ENCODE results near the gene YPEL5.
"Not testable (repeated sequence)": the region's sequence is repeated elsewhere in the genome, so short reads cannot be mapped to it uniquely, and the experiment has no call there.

The YPEL5 gene

DNA sequence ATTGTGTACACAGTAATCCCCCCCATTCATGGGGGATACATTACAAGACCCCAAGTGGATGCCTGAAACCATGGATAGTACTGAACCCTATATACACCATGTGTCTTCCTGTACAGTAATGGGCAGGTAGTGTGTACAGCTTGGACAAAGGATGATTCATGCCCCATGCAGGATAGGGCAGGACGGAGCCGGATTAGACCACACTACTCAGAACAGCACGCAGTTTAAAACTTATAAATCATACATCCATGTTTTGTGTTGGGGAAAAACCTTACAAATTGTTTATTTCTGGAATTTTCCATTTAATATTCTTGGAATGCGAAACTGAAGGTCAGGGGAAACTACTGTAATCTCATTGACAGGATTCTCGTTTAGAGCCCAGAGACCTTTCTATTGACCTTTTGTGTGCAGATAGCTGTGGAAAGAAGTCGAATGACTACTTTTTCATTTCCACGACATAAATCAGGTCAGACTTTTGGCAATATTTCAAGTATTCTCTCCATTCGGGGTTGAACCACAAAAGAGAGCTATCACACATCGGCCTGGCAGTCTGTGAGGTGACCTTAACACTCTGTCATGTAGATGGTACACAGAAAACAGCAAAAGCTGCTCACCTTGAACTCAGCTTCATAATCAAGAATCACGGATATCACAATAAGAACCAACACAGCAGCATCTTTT, 9.9 kb upstream of the YPEL5 start:
- DNase-seq (ENCODE audit: low read depth in 2 of 2) = no peak

DNA sequence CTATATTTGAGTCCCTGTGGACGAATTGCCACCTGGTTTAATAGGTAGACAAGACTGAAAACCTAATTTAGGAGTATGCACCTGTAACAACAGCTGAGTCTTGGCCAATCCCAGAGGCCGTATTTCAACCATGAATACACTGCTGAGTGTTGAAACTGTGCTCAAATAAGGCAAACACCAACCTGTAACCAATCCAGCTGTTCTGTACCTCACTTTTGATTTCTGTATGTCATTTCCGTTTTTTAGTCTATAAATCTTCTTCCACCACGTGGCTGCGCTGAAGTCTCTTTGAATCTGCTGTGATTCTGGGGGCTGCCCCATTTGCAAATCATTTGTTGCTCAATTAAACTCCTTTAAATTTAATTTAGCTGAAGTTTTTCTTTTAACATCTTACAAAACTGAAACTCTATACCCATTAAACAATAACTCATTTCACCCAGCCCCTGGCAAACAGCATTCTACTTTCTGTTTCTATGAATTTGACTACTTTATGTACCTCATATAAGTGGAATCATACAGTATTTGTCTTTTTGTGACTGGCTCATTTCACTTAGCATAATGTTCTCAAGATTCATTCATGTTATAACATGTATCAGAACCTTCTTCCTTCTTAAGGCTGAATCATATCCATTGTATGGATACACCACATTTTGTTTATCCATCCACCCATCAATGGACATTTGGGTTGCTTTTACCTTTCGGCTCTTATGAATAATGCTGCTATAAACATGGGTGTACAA, 7.5 kb upstream of the YPEL5 start:
- peak in 1 of 2 experiments; percentile 12 for DNase-seq (ENCODE audit: low read depth in 2 of 2)

DNA sequence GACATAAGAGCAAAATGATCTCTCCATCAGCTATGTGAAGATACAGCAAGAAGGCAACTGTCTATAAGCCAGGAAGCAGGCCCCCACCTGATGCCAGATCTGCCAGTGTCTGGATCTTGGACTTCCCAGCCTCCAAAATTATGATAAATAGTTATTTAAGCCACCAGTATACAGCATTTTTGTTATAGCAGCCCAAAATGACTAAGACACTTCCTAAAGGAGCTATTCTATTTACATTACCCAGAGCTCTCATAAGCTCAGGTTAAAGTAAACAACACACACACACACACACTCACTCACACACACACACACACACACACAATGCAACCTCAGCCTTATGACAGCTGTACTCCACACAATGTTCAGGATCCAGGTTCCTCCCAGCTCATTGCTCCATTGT, 5.7 kb upstream of the YPEL5 start:
- no peak for DNase-seq (ENCODE audit: low read depth in 2 of 2)

DNA sequence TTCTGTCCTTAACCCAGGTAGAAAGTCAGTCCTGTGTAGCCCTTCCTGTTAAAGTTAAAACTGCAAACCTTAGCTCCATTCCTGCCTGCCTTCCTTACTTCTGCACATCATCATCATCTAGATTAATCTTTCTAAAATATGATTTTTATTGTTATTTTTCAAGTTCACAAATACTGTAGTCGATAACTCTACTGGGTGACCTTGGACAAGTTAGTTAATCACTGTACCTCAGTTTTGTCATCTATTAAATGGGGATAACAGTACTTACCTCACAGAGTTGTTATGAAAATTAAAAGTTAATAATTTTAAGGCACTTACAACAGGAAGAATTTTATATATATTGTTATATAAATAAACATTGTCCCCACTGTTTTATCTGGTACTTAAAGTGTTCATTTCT, 2.5 kb upstream of the YPEL5 start:
- DNase-seq (ENCODE audit: low read depth in 2 of 2) = no peak

DNA sequence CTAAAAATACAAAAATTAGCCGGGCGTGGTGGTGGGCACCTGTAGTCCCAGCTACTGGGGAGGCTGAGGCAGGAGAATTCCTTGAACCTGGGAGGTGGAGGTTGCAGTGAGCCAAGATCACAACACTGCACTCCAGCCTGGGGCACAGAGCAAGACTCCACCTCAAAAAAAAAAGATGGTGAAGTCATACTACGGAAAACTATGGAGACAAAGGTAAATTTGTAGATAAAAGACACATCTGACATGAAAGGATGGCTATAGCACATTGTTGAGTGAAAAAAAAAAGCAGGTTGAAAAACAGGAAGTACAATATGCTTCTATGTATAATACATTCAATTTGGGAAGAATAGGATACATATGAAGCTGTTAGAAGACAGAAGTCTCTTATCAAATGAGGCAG, 1.9 kb upstream of the YPEL5 start:
- not testable (repeated sequence) for DNase-seq (ENCODE audit: low read depth in 2 of 2)

DNA sequence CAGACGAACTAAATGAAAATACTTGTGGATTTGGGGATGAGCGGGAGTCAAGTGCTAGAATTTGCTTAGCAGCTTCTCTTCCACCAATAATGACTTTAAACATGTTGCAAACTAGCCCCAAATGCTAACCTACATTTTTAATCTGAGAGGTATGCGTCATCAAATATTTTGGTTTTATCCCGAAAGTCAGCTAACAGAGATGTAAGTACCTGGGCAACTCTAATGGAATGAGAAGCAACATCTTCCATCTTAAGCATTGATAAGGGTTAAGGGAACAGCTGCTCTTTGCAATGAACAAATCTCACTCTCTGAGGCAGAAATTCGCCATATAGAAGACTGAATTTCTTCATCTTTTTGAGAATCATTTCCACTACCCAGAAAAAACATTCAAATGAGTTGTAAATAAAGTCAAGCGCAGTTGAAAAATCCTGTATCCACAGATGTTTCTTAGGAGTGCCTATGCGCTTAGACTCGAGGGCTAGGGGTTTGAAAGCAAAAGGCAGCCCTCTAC, 926 bp upstream of the YPEL5 start:
- DNase-seq (ENCODE audit: low read depth in 2 of 2) = no peak

DNA sequence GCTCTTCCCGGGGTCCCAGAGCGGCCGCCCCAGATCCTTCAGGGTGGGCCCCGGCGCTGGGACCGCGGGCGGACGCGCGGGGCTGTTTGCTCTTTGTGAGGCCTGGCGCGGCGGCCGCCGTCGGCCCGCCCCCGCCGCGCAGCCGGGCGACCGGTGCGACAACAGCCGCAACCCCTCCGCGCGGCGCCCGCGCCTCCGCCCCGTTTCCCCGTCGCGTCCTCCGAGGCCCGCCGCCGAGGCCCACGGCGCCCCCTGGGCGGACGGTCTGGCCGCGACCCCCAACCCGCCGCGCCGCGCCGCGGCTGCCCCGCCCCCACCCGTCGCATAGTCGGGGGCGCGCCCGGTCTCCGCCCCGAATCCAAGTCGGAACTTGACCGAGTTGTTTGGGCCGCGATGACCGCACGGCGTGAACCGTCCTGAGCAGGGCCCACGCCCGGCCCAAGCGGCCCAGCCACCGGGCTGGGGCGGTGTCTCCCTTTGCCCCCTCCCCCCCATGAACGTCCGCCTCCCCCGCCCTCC, 448 bp downstream of the YPEL5 start:
- no peak for DNase-seq (ENCODE audit: low read depth in 2 of 2)

GRCh38 chr2:30147715-30148610, 1.2 kb downstream of the YPEL5 start:
- peak; percentile 50 to 61 for DNase-seq (ENCODE audit: low read depth in 2 of 2)

DNA sequence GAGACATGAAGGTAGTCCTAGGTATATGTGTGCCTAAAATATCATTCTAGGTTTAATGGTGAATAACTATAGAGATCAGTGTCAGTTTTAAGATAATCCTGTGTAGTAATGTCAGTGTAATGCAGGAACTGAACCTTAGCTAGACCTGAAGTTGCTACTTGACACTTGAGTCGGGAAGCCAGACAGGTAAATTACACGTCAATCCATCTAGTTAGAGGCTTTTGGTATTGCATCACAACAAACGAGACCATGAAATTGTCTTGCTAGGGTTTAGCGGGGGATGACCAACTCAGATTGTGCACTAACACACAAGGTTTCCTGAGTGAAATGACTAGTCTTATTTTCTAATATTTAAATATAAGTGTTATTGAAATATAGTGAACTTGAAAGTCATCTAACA, 2.0 kb downstream of the YPEL5 start:
- no peak for DNase-seq (ENCODE audit: low read depth in 2 of 2)

DNA sequence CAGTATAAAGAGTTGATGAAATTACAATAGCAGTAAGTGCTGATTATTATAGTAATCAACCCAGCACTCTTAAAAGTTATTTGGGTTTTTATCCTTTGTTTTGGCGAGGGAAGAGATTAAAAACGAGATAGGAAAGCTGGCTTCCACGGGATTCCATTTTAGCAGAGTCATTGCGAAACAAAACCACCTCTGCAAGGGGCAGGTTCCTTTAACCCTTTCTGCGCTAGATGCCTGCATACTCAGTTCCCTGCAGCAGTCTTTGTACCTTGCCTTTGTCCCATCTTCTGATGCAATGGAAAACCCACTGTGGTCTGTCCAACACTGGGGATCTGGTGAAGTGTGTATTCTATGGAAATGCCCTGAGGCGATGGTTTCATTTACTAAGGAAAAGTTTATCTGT, 2.7 kb downstream of the YPEL5 start:
- peak in 1 of 2 experiments; percentile 23 for DNase-seq (ENCODE audit: low read depth in 2 of 2)

- DNase-seq (ENCODE audit: low read depth in 2 of 2) = no peak
Observed at GRCh38 chr2:30149976-30150375, 3.2 kb downstream of the YPEL5 start.

GRCh38 chr2:30150786-30151185, 4.0 kb downstream of the YPEL5 start:
- DNase-seq (ENCODE audit: low read depth in 2 of 2) = no peak

DNA sequence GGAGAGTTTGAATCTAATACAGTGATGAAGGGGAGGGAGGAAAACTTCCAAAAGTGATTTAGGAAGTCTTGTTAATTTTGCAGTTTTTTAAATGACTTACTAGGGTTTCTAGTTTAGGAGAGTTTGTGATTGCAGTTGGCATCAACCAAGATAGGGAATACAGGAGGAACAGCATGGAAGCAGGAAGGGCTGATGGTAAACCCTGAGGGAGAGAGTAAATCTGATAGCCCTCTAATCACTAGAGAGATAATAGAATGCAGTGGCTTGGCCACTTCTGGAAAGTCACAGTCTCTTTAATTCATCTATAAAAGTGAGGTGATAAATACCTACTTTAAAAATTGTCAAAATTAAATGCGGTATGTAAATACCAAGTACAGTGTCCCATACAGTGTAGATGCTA, 5.6 kb downstream of the YPEL5 start:
- no peak for DNase-seq (ENCODE audit: low read depth in 2 of 2)

DNA sequence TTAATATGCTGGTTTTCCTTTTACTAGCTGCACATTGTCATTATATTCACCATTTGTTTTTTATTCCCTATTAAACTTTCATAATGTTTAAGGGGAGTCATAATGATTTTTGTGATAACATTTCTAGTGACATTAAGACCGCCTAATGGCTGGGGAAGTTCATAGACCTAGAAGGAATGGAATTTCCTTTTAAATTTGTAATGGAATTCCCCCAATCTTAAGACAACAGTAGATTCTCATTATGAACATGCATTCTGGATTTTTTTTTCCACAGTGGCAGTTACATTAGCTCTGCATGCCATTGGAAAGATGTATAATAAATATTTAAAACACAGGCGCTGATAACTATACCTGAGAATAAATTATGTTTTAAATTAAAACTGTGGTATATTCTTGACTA, 8.4 kb downstream of the YPEL5 start:
- DNase-seq (ENCODE audit: low read depth in 2 of 2) = no peak

- DNase-seq (ENCODE audit: low read depth in 2 of 2) = no peak
Observed at GRCh38 chr2:30155889-30156658, 9.3 kb downstream of the YPEL5 start.

DNA sequence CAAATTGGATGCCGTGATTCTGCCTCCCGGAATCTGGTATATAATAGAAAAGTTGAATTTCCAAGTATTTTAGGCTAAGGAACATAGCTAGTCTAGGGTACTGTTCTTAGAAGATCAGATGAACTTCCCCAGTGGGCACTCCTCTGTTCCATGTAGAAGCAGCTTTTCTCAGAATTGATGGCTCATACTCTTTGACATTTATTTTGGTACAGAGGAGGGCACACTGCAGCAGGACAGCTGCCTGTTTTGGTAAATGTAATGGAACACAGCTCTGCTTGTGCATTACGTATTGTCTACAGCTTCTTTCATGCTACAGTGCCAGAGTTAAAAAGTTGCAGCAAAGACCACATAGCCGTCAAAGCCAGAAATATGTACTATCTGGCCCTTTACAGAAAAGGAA, 10.8 kb downstream of the YPEL5 start:
- no peak for DNase-seq (ENCODE audit: low read depth in 2 of 2)

- DNase-seq (ENCODE audit: low read depth in 2 of 2) = no peak
Observed at GRCh38 chr2:30159766-30160165, 13.0 kb downstream of the YPEL5 start.

DNA sequence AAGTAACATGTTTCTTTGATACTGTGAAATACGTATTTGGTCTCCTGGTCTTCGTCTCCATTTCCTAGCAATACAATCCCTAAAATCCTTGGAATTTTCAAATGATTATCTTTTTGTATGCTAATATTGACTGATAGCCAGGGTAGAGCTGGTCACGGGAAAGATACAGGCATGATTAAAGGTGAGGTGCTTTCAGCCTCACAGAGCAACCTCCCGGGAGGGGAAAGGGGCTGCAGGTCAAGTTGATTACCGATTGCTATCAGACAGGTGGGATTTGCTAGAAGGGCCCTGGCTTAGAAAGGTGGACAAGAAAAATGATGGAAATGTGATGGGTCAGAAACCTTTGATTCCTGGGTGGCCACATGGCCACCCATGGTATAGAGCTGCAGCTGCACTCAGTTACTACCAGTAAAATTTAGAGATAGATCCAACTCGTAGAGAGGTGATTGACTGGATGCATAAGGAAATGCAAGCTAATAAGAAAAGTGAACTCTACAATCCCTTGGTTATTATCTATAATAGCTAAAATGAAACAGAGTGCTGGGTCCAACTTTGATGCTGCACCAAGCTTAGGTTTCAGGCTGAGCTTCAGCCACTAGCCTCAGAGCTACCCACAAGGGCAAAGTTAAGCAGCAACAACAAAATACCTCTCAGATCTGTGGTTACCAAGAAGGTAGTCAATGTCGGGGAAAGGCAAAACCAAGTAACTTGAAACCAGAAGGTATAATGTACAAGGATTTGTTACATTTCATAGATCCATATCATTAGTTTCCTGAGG, 15.3 kb downstream of the YPEL5 start:
- DNase-seq (ENCODE audit: low read depth in 2 of 2) = no peak

- DNase-seq (ENCODE audit: low read depth in 2 of 2) = no peak
Observed at GRCh38 chr2:30162806-30163205, 16.0 kb downstream of the YPEL5 start.

GRCh38 chr2:30164131-30164925, 17.5 kb downstream of the YPEL5 start:
- DNase-seq (ENCODE audit: low read depth in 2 of 2) = no peak
